GM23248 (cell line): ENCODE measurements around the gene GJA3. TPM values are rescaled to one million over a fixed set of nuclear protein-coding genes. Genes with fewer than 3 reads are reported as not detected.

Experiments used
- DNase-seq: peaks from one replicate; pipeline ENCODE4 v3.0.0-alpha.2; 2015
- H2AFZ ChIP-seq: fragments of 200-600 bp; sonication (generic); 2 replicates; pipeline ENCODE4 v1.6.1; 2016; ENCODE audit warnings: antibody characterized with exemption
- H3F3A ChIP-seq: fragments of 200-600 bp; sonication (generic); 2 replicates; pipeline ENCODE4 v1.6.1; 2016; ENCODE audit warnings: mild to moderate bottlenecking, antibody characterized with exemption, mixed run types; ENCODE audit not compliant: insufficient read depth
- H3K27ac ChIP-seq: fragments of 200-600 bp; sonication (generic); 2 replicates; pipeline ENCODE4 v1.5.1; 2016; ENCODE audit warnings: mild to moderate bottlenecking
- H3K27me3 ChIP-seq: fragments of 200-600 bp; sonication (generic); replicated peaks from 2 replicates; pipeline ENCODE4 v1.6.1; 2016; ENCODE audit warnings: mild to moderate bottlenecking; ENCODE audit not compliant: insufficient read depth
- H3K36me3 ChIP-seq: fragments of 200-600 bp; sonication (generic); 2 replicates; pipeline ENCODE4 v1.6.1; 2016; ENCODE audit warnings: low read depth, mild to moderate bottlenecking
- H3K4me1 ChIP-seq: fragments of 200-600 bp; sonication (generic); 2 replicates; pipeline ENCODE4 v1.6.1; 2016; ENCODE audit warnings: mild to moderate bottlenecking; ENCODE audit not compliant: insufficient read depth
- H3K4me2 ChIP-seq: fragments of 200-600 bp; sonication (generic); one replicate; pipeline ENCODE4 v1.6.1; 2016; ENCODE audit warnings: mild to moderate bottlenecking; ENCODE audit not compliant: unreplicated experiment
- H3K4me3 ChIP-seq: fragments of 200-600 bp; sonication (generic); 2 replicates; pipeline ENCODE4 v1.5.1; 2016; ENCODE audit warnings: mild to moderate bottlenecking
- H3K79me2 ChIP-seq: fragments of 200-600 bp; sonication (generic); 2 replicates; pipeline ENCODE4 v1.6.1; 2016; ENCODE audit warnings: mild to moderate bottlenecking; ENCODE audit not compliant: insufficient read depth
- H3K9ac ChIP-seq: fragments of 200-600 bp; sonication (generic); 2 replicates; pipeline ENCODE4 v1.6.1; 2016; ENCODE audit warnings: mild to moderate bottlenecking
- H3K9me2 ChIP-seq: fragments of 200-600 bp; sonication (generic); 2 replicates; pipeline ENCODE4 v1.6.1; 2016; ENCODE audit warnings: mixed run types, mild to moderate bottlenecking, moderate library complexity; ENCODE audit not compliant: insufficient read depth
- H3K9me3 ChIP-seq: fragments of 200-600 bp; sonication (generic); one replicate; pipeline ENCODE4 v1.6.1; 2017; ENCODE audit warnings: low read depth
- H4K20me1 ChIP-seq: fragments of 200-600 bp; sonication (generic); 2 replicates; pipeline ENCODE4 v1.6.0; 2016; ENCODE audit not compliant: insufficient read depth
- EZH2 ChIP-seq: fragments of 200-600 bp; sonication (generic); IDR thresholded peaks from 2 replicates; pipeline ENCODE4 v1.6.1; 2018; ENCODE audit warnings: antibody characterized with exemption, mild to moderate bottlenecking; ENCODE audit not compliant: insufficient read depth, poor library complexity, severe bottlenecking
- EZH2phosphoT487 ChIP-seq: fragments of 200-600 bp; sonication (generic); IDR thresholded peaks from 2 replicates; pipeline ENCODE4 v1.6.1; 2018; ENCODE audit warnings: antibody characterized with exemption, moderate library complexity, mild to moderate bottlenecking, low read depth; ENCODE audit not compliant: insufficient read depth
- WGBS, 2 experiments: methylation state at CpG; one replicate each; pipeline ENCODE4 v1.1.6; 2015 to 2017; ENCODE audit warnings: low lambda C conversion rate in 2 of 2, low coverage in 1 of 2; ENCODE audit errors: missing lambda C conversion rate in 2 of 2; 5-methylcytosine and 5-hydroxymethylcytosine counted together
- in situ Hi-C: fragments of 300-500 bp; cut with MboI; formaldehyde crosslinking; loops from 2 replicates; pipeline ENCODE4 v1.15.0; 2020
- polyA plus RNA-seq: library from polyadenylated mRNA; unstranded; fragments of >200 nt; fragmentation: Nextera tagmentation; extraction: Ambion mirVana; gene quantifications from 2 replicates; pipeline ENCODE4 v1.2.1, GENCODE V29; 2016
- total RNA-seq: library from RNA; depleted of rRNA; stranded (reverse); fragments of >200 nt; shearing (Covaris generic); gene quantifications from 2 replicates; pipeline ENCODE4 v1.2.3, GENCODE V29; 2014

GJA3 gene
- total and polyA plus RNA-seq, 2 experiments from 2014 or later = 1.9 to 5.5 TPM

DNA sequence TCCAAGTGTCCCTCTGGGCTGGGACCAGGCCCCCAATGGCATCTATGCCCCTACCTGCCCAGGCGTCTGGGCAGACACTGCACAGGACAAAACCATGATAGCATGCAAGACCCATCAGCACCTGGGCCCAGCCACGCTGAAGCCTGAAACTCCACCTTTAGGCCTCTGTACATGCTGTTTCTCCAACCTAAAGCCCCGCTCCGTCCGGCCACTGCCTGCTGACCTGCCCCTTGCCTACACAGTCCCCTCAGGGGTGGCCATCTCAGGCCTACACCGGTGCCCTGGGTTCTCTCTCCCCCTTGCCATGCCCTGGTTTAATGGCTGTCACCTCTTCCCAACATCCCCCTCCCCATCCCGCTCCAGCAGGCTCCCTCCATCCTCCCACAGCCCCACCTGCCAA, 15.3 kb downstream of the GJA3 start:
- H3K27ac ChIP-seq = no peak overlapping the region
- no peaks in the 10 kb centered on the region for H3K9me3 ChIP-seq
- no peaks in the 10 kb centered on the region for H3K79me2 ChIP-seq
- no peak overlapping the region for H2AFZ ChIP-seq
- H3K4me2 ChIP-seq = no peak overlapping the region
- H3K4me1 ChIP-seq = no peaks in the 10 kb centered on the region
- no peaks in the 10 kb centered on the region for H4K20me1 ChIP-seq
- no peaks in the 10 kb centered on the region for H3F3A ChIP-seq
- no peak overlapping the region for H3K9ac ChIP-seq
- H3K9me2 ChIP-seq = no peaks in the 10 kb centered on the region
- no peak for DNase-seq
- H3K27me3 ChIP-seq = peaks cover 10% of the 10 kb centered on the region; the same call in 1 of the 2 replicates
- no peak overlapping the region for H3K4me3 ChIP-seq
- in situ Hi-C loops = no loop called here
- TF ChIP-seq EZH2phosphoT487 (no peak), EZH2 (no peak)
- no peaks in the 10 kb centered on the region for H3K36me3 ChIP-seq
- 68 to 82% methylated on average over 6 to 7 of the region's 7 CpGs for WGBS, 2 experiments

DNA sequence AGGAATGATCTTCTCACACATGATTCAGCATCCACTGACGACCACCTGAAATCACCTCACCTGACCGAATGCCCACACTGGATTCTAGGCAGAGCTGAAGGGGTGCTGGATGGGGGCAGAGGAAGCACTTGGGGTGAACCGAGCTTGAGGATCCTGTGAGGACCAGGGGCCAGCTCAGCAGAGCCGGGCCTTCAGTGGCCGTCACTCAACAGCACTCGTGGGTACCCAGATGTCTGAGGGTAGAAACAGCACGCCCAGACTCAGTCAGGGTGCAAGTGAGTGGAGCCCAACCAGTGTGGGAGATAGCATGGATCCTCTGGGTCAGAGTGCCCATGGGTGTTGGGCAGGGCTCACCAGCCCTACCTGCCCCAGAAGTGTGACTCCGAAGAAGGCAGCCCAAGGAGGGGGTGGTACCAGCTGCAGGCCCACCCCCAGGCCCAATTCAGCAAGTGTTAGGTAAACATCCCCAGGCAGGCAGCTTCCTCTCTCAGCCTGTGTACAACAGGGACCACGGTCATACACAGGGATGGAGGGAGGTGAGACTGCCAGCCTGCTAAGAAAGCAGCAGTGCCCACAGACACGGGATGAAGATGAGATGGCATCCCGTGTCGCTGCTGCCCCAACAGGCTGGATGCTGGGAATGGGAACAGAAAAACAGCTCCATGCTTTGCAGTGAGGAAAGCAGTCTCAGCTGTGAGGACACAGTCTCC, 16.6 kb downstream of the GJA3 start:
- no peaks in the 10 kb centered on the region for H3K79me2 ChIP-seq
- H3K4me3 ChIP-seq = no peak overlapping the region
- WGBS, 2 experiments = 55 to 61% methylated on average over 12 of the region's 12 CpGs
- no peak overlapping the region for H3K27ac ChIP-seq
- H3K27me3 ChIP-seq = peaks cover 10% of the 10 kb centered on the region; the same call in 1 of the 2 replicates
- no peaks in the 10 kb centered on the region for H3K4me1 ChIP-seq
- no peaks in the 10 kb centered on the region for H3F3A ChIP-seq
- H3K4me2 ChIP-seq = no peak overlapping the region
- in situ Hi-C loops = no loop called here
- H3K9me3 ChIP-seq = no peaks in the 10 kb centered on the region
- TF ChIP-seq EZH2phosphoT487 (no peak), EZH2 (no peak)
- no peak overlapping the region for H2AFZ ChIP-seq
- H4K20me1 ChIP-seq = no peaks in the 10 kb centered on the region
- no peaks in the 10 kb centered on the region for H3K36me3 ChIP-seq
- no peaks in the 10 kb centered on the region for H3K9me2 ChIP-seq
- DNase-seq = no peak
- H3K9ac ChIP-seq = no peak overlapping the region

DNA sequence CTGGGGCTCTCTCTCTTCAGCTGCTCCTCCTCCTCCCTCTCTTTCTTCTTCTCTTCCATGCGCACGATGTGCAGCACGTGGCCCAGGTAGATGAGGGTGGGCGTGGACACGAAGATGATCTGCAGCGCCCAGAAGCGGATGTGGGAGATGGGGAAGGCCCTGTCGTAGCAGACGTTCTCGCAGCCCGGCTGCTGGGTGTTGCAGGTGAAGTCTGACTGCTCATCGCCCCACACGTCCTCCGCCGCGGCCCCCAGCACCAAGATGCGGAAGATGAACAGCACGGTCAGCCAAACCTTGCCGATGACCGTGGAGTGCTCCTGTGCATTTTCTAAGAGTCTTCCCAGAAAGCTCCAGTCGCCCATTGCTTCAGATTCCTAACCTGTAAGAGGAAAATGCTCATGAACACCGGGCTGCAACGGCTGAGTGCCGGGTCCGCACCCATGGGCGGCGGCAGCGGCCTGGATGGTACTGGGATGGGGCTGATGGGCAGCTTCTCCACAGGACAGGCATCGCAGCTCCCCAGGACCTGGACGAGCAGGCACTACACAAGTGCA, 17.8 kb downstream of the GJA3 start:
- no peaks in the 10 kb centered on the region for H3K9me2 ChIP-seq
- H3K9ac ChIP-seq = no peak overlapping the region
- no peaks in the 10 kb centered on the region for H3K79me2 ChIP-seq
- no peak for DNase-seq
- TF ChIP-seq EZH2phosphoT487 (no peak), EZH2 (no peak)
- in situ Hi-C loops = no loop called here
- H4K20me1 ChIP-seq = no peaks in the 10 kb centered on the region
- H3K27ac ChIP-seq = no peak overlapping the region
- peaks cover 10% of the 10 kb centered on the region; the same call in 1 of the 2 replicates for H3K27me3 ChIP-seq
- no peaks in the 10 kb centered on the region for H3K36me3 ChIP-seq
- H3K4me2 ChIP-seq = no peak overlapping the region
- no peaks in the 10 kb centered on the region for H3K4me1 ChIP-seq
- no peaks in the 10 kb centered on the region for H3F3A ChIP-seq
- no peak overlapping the region for H3K4me3 ChIP-seq
- WGBS, 2 experiments = 75 to 76% methylated on average over 30 of the region's 30 CpGs
- no peaks in the 10 kb centered on the region for H3K9me3 ChIP-seq
- no peak overlapping the region for H2AFZ ChIP-seq

DNA sequence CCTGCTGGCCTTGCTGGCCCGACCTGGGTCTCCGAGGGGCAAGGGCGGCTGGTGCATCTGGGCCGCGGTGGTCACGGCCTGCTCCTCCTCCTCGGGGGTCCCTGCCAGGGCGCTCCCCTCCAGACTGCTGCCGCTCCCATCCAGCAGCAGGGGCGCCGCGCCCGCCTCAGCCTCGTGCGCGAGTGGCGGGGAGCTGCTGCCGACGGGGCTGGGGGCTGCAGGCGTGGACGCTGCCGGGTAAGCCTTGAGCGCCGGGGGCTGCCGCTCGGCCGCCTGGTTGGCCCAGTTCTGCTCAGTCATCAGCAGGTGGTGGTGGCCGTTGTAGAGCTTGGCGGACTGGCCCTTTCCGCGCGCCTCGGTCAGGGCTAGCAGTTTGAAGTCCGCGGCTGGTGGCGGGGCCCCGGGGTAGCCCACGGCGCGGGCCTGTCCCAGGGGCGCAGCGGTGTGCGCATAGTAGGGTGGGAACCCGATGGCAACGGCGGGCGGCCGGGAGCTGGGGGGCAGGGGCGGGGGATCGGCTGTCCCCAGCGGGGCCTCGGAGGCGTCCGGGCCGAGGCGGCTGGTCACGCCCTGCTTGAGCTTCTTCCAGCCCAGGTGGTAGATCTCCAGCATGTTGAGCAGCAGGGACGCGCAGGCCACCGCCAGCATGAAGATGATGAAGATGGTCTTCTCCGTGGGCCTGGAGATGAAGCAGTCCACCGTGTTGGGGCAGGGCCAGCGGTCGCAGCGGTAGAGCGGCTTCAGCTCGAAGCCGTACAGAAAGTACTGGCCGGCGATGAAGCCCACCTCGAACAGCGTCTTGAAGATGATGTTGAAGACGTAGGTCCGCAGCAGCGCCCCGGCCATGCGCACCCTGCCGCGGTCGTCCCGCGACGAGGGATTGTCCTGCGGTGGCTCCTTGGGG, 18.6 kb downstream of the GJA3 start:
- WGBS, 2 experiments = 30 to 31% methylated on average over 63 to 76 of the region's 84 CpGs
- in situ Hi-C loops = no loop called here
- peaks cover 10% of the 10 kb centered on the region; the same call in 1 of the 2 replicates for H3K27me3 ChIP-seq

More for the DNA sequence above, 18.6 kb downstream of the GJA3 start:
- H3K79me2 ChIP-seq = no peaks in the 10 kb centered on the region
- no peak overlapping the region for H3K27ac ChIP-seq
- H3K9me3 ChIP-seq = no peaks in the 10 kb centered on the region
- H3K9ac ChIP-seq = no peak overlapping the region
- no peak overlapping the region for H3K4me2 ChIP-seq
- no peaks in the 10 kb centered on the region for H3F3A ChIP-seq
- H3K4me3 ChIP-seq = no peak overlapping the region
- TF ChIP-seq EZH2phosphoT487 (no peak), EZH2 (no peak)
- no peak overlapping the region for H2AFZ ChIP-seq
- H3K4me1 ChIP-seq = no peaks in the 10 kb centered on the region
- no peaks in the 10 kb centered on the region for H3K36me3 ChIP-seq
- no peak for DNase-seq
- H3K9me2 ChIP-seq = no peaks in the 10 kb centered on the region
- H4K20me1 ChIP-seq = no peaks in the 10 kb centered on the region
